Pancreas (tissue), 10 donors: ENCODE data around the gene ING4. TPM values are rescaled to one million over a fixed set of nuclear protein-coding genes. Genes with fewer than 3 reads are reported as not detected.

ENCODE experiments used
- ATAC-seq, 4 donors: fragments of 200-7000 bp; cut with Tn5 transposase; one replicate each; pipeline versions ENCODE4 v1.8.0 to v1.9.1; 2020; ENCODE audit warnings: mild to moderate bottlenecking in 4 of 4, moderate library complexity in 4 of 4
- DNase-seq, 6 donors: peaks; one replicate each; pipeline ENCODE4 v3.0.0-alpha.2; 2020
- FAIRE-seq: peaks from 2 replicates; lab custom pipeline; 2012; peaks lifted over from hg19 to GRCh38; lab: Jason Lieb, UNC
- H3K27ac ChIP-seq, 4 donors: fragments of 200-600 bp; sonication (generic); 1 replicate in 3 of 4; 2 replicates in 1 of 4; pipeline versions ENCODE4 v1.5.0 to v1.8.0; 2020
- H3K27me3 ChIP-seq, 4 donors: fragments of 200-600 bp; one replicate each; pipeline ENCODE4 v1.8.0; 2021
- H3K36me3 ChIP-seq, 3 donors: fragments of 200-600 bp; sonication (generic) in 1 of 3; one replicate each; pipeline versions ENCODE4 v1.5.0 to v1.8.0; 2020 to 2021
- H3K4me1 ChIP-seq, 3 donors: fragments of 200-600 bp; one replicate each; pipeline ENCODE4 v1.8.0; 2021
- H3K4me3 ChIP-seq, 4 donors: fragments of 200-600 bp; sonication (generic) in 2 of 4; one replicate each; pipeline versions ENCODE4 v1.5.0 to v1.8.0; 2020 to 2021
- H3K9me3 ChIP-seq, 4 donors: fragments of 200-600 bp; one replicate each; pipeline ENCODE4 v1.8.0; 2021
- CTCF ChIP-seq, 4 donors: fragments of 200-600 bp; sonication (generic) in 3 of 4; IDR thresholded peaks; one replicate each; pipeline versions ENCODE4 v1.5.0 to v1.8.0; 2021; ENCODE audit warnings: antibody characterized with exemption in 4 of 4
- WGBS, 2 donors: extraction: QIAGEN DNeasy Blood & Tissue Kit; methylation state at CpG; one replicate each; pipeline ENCODE4 v1.1.7; 2013; 5-methylcytosine and 5-hydroxymethylcytosine counted together
- intact Hi-C, 3 donors: fragments of 100-400 bp; cut with DNase I; formaldehyde crosslinking; loops; one replicate each; pipeline versions ENCODE4 v1.11.1 to v1.14.2; 2022
- polyA plus RNA-seq, 2 donors: library from polyadenylated mRNA; stranded (reverse); fragments of 200-250 nt; gene quantifications; one replicate each; pipeline ENCODE4 v1.2.3, GENCODE V29; 2013
- total RNA-seq, 6 donors: library from RNA; stranded (reverse); fragmentation: NEBNext Ultra II Directional in 4 of 6; extraction: Animal tissue kit (Norgen Biotek cat#: 25700) in 4 of 6; gene quantifications; one replicate each; pipeline versions ENCODE4 v1.2.1 to v1.2.4, GENCODE V29; 2021 to 2023
- donor health status: healthy with polysubstance abuse.
- donor health status: DM: no; HTN: no; CAD: no; lungs with moderate emphysema.
- donor health status: DM: no; HTN: no; CAD: no.
- donor health status: control.
- donor health status: control.
- donor health status: Bipolar disorder and iron deficiency.
- donor health status: DM: yes; HTN: yes; CAD: no.
- donor health status: DM: no; HTN: no; CAD: no.
- donor health status: DM: no; HTN: no; CAD: no.
- donor health status: DM: yes; HTN: yes; CAD: no.

Gene ING4
- total and polyA plus RNA-seq, 8 donors = 9.0 to 29.6 (median 13.6) TPM

- DNase-seq = peak in 1 of 6 donors; percentile 19
- Histone ChIP-seq H3K27ac (peak overlapping the region in 1 of 4 donors; percentile 24), H3K36me3 (peaks cover 0 to 9% (median 7%) of the 10 kb centered on the region in 3 donors), H3K4me3 (peak overlapping the region; percentile 21 to 48 (median 40)), H3K4me1 (no peaks in the 10 kb centered on the region), H3K9me3 (no peaks in the 10 kb centered on the region), H3K27me3 (no peaks in the 10 kb centered on the region)
- intact Hi-C loops = no loop called here
- no peak for FAIRE-seq
- 49 to 61% methylated on average over 28 of the region's 28 CpGs for WGBS, 2 donors
- TF ChIP-seq CTCF (IDR thresholded peaks at IDR 0.05) = no peak
- peak; percentile 18 to 40 (median 28) for ATAC-seq
Measured at GRCh38 chr12:6646276-6647082, 16.4 kb downstream of the ING4 start.

GRCh38 chr12:6644903-6645302 lies 18.0 kb downstream of the ING4 start:
- intact Hi-C loops = no loop called here
- no peaks in the 10 kb centered on the region for H3K9me3 ChIP-seq
- no peaks in the 10 kb centered on the region for H3K36me3 ChIP-seq
- TF ChIP-seq CTCF (IDR thresholded peaks at IDR 0.05) = no peak
- no peak overlapping the region for H3K4me3 ChIP-seq
- no peak for ATAC-seq
- H3K27me3 ChIP-seq = no peaks in the 10 kb centered on the region
- no peak for FAIRE-seq
- no peaks in the 10 kb centered on the region for H3K4me1 ChIP-seq
- DNase-seq = peak in 1 of 6 donors; percentile 29
- H3K27ac ChIP-seq = peak overlapping the region in 1 of 4 donors; percentile 21
- 27 to 29% methylated on average over 5 of the region's 5 CpGs for WGBS, 2 donors

GRCh38 chr12:6644257-6644596 lies 18.7 kb downstream of the ING4 start:
- H3K36me3 ChIP-seq = no peaks in the 10 kb centered on the region
- FAIRE-seq = no peak
- peak in 2 of 4 donors; percentile 40 to 45 for ATAC-seq
- peak in 1 of 6 donors; percentile 4 for DNase-seq
- no peaks in the 10 kb centered on the region for H3K4me1 ChIP-seq
- H3K9me3 ChIP-seq = no peaks in the 10 kb centered on the region
- no peak overlapping the region for H3K4me3 ChIP-seq
- no peaks in the 10 kb centered on the region for H3K27me3 ChIP-seq
- H3K27ac ChIP-seq = peak overlapping the region in 1 of 4 donors; percentile 21
- TF ChIP-seq CTCF (IDR thresholded peaks at IDR 0.05) = no peak
- intact Hi-C loops = no loop called here
- 65 to 77% methylated on average over 6 of the region's 6 CpGs for WGBS, 2 donors

GRCh38 chr12:6643569-6644256 lies 19.2 kb downstream of the ING4 start:
- peak in 2 of 4 donors; percentile 10 to 25 for ATAC-seq
- Histone ChIP-seq H3K27ac (peak overlapping the region in 1 of 4 donors; percentile 51), H3K4me3 (no peak overlapping the region), H3K9me3 (no peaks in the 10 kb centered on the region), H3K36me3 (no peaks in the 10 kb centered on the region), H3K27me3 (no peaks in the 10 kb centered on the region), H3K4me1 (no peaks in the 10 kb centered on the region)
- WGBS, 2 donors = 74 to 78% methylated on average over 6 of the region's 6 CpGs
- TF ChIP-seq CTCF (IDR thresholded peaks at IDR 0.05) = no peak
- peak in 1 of 6 donors; percentile 16 for DNase-seq
- intact Hi-C loops = no loop called here
- FAIRE-seq = no peak
